IMR-90 (cell line): ENCODE data around the gene NTRK3. TPM values are rescaled to one million over a fixed set of nuclear protein-coding genes. Genes with fewer than 3 reads are reported as not detected.

Experiments
- ATAC-seq: fragments of 200-7000 bp; cut with Tn5 transposase; 2 replicates; pipeline ENCODE4 v1.9.1; 2020; ENCODE audit warnings: low read depth, mild to moderate bottlenecking, moderate library complexity
- BruUV-seq: library from RNA; stranded (reverse); fragments of 400-500 nt; replicated peaks from 2 replicates; lab custom pipeline; 2021; lab: Mats Ljungman, UMichigan
- CTCF ChIA-PET: fragments of 300-600 bp; formaldehyde crosslinking; extraction: SDS; loops from one replicate; lab custom pipeline; 2021; ENCODE audit warnings: antibody characterized with exemption; lab: Yijun Ruan, JAX
- POLR2A ChIA-PET: fragments of 300-600 bp; sonication (Branson Sonifier 250); formaldehyde crosslinking; loops from one replicate; lab custom pipeline; 2022; ENCODE audit warnings: antibody characterized with exemption; ENCODE audit not compliant: unreplicated experiment; lab: Charles Lee
- DNase-seq: peaks from one replicate; pipeline ENCODE4 v3.0.0; 2013
- H2AFZ ChIP-seq: replicated peaks from 2 replicates; pipeline ENCODE3; 2013; ENCODE audit warnings: low read length, mild to moderate bottlenecking; ENCODE audit not compliant: poor library complexity
- H2AK5ac ChIP-seq: 2 replicates; pipeline ENCODE4 v1.6.1; 2013; ENCODE audit warnings: low read depth, low read length, inconsistent platforms
- H2AK9ac ChIP-seq: replicated peaks from 2 replicates; pipeline ENCODE3; 2013; ENCODE audit warnings: mild to moderate bottlenecking, low read depth, low read length, moderate library complexity; ENCODE audit not compliant: poor library complexity
- H2BK120ac ChIP-seq: 2 replicates; pipeline ENCODE4 v1.6.1; 2013; ENCODE audit warnings: low read depth, low read length, inconsistent platforms
- H2BK15ac ChIP-seq: 3 replicates; pipeline ENCODE4 v1.6.1; 2013; ENCODE audit warnings: low read depth, low read length, inconsistent platforms
- H2BK20ac ChIP-seq: 2 replicates; pipeline ENCODE4 v1.6.1; 2013; ENCODE audit warnings: low read depth, mild to moderate bottlenecking, inconsistent platforms, low read length, moderate library complexity
- H2BK5ac ChIP-seq: 2 replicates; pipeline ENCODE4 v1.6.1; 2013; ENCODE audit warnings: mild to moderate bottlenecking, low read depth, low read length, inconsistent platforms; ENCODE audit not compliant: poor library complexity, severe bottlenecking
- H3K14ac ChIP-seq: replicated peaks from 2 replicates; pipeline ENCODE4 v1.6.1; 2013; ENCODE audit warnings: low read depth, low read length, inconsistent platforms
- H3K18ac ChIP-seq: 2 replicates; pipeline ENCODE4 v1.6.1; 2013; ENCODE audit warnings: low read depth, low read length, control low read depth
- H3K23ac ChIP-seq: 2 replicates; pipeline ENCODE4 v1.6.1; 2013; ENCODE audit warnings: low read depth, low read length, inconsistent platforms
- H3K27ac ChIP-seq: 2 replicates; pipeline ENCODE4 v1.5.1; 2013; ENCODE audit warnings: mild to moderate bottlenecking, control low read depth, low read length; ENCODE audit not compliant: insufficient read depth
- H3K27me3 ChIP-seq: 2 replicates; pipeline ENCODE4 v1.6.1; 2013; ENCODE audit warnings: low read length; ENCODE audit not compliant: control insufficient read depth, insufficient read depth
- H3K36me3 ChIP-seq: 2 replicates; pipeline ENCODE4 v1.6.1; 2013; ENCODE audit warnings: low read length, mixed read lengths; ENCODE audit not compliant: control insufficient read depth, insufficient read depth
- H3K4ac ChIP-seq: 2 replicates; pipeline ENCODE4 v1.6.1; 2013; ENCODE audit warnings: low read depth, low read length, inconsistent platforms
- H3K4me1 ChIP-seq: 2 replicates; pipeline ENCODE4 v1.6.1; 2013; ENCODE audit warnings: low read length, mixed read lengths; ENCODE audit not compliant: control insufficient read depth, insufficient read depth
- H3K4me2 ChIP-seq: 2 replicates; pipeline ENCODE4 v1.6.1; 2013; ENCODE audit warnings: low read depth, mild to moderate bottlenecking, control low read depth, low read length, moderate library complexity
- H3K4me3 ChIP-seq: 2 replicates; pipeline ENCODE4 v1.5.1; 2013; ENCODE audit warnings: low read depth, mild to moderate bottlenecking, control low read depth, low read length, moderate library complexity; ENCODE audit not compliant: insufficient read depth
- H3K56ac ChIP-seq: 2 replicates; pipeline ENCODE4 v1.6.1; 2013; ENCODE audit warnings: low read length, inconsistent platforms; ENCODE audit not compliant: insufficient read depth; ENCODE audit errors: extremely low read depth
- H3K79me1 ChIP-seq, 2 experiments: 2 replicates each; pipeline ENCODE4 v1.6.1; 2013; ENCODE audit warnings: low read length in 2 of 2, inconsistent platforms in 1 of 2, low read depth in 1 of 2
- H3K9ac ChIP-seq: 2 replicates; pipeline ENCODE4 v1.6.1; 2013; ENCODE audit warnings: low read depth, low read length, control low read depth
- H3K9me1 ChIP-seq: 2 replicates; pipeline ENCODE4 v1.6.1; 2013; ENCODE audit warnings: low read length, inconsistent platforms; ENCODE audit not compliant: insufficient read depth
- H3K9me3 ChIP-seq: 2 replicates; pipeline ENCODE4 v1.6.1; 2013; ENCODE audit warnings: low read length; ENCODE audit not compliant: control insufficient read depth, insufficient read depth
- H4K20me1 ChIP-seq: 2 replicates; pipeline ENCODE4 v1.6.1; 2013; ENCODE audit warnings: low read length, inconsistent platforms; ENCODE audit not compliant: insufficient read depth
- H4K5ac ChIP-seq: 2 replicates; pipeline ENCODE4 v1.6.1; 2013; ENCODE audit warnings: mild to moderate bottlenecking, low read depth, low read length, control low read depth
- H4K8ac ChIP-seq, 2 experiments: 2 replicates each; pipeline ENCODE4 v1.6.1; 2013; ENCODE audit warnings: low read depth in 2 of 2, low read length in 2 of 2, control low read depth in 1 of 2, inconsistent platforms in 1 of 2
- H4K91ac ChIP-seq: 2 replicates; pipeline ENCODE4 v1.6.1; 2013; ENCODE audit warnings: low read depth, low read length, inconsistent platforms; ENCODE audit not compliant: insufficient read depth
- CTCF ChIP-seq: conservative IDR thresholded peaks from 2 replicates; pipeline ENCODE4 v1.5.1; 2012; ENCODE audit warnings: mild to moderate bottlenecking, low read depth, low read length, improper control_type of control experiment
- WGBS, 2 experiments: methylation state at CpG; one replicate each; pipeline versions ENCODE4 v1.1.5 to v1.1.7; 2013; ENCODE audit warnings: missing lambda C conversion rate in 2 of 2; ENCODE audit not compliant: insufficient read length in 1 of 2; ENCODE audit errors: extremely low coverage in 2 of 2; 5-methylcytosine and 5-hydroxymethylcytosine counted together
- dilution Hi-C: fragments of 300-500 bp; cut with HindIII; formaldehyde crosslinking; loops from one replicate; pipeline ENCODE4 v1.14.3; 2018; ENCODE audit warnings: low sequenced_read_pairs; ENCODE audit not compliant: unreplicated experiment
- in situ Hi-C: fragments of 300-500 bp; cut with MboI; formaldehyde crosslinking; loops from 3 replicates; pipeline ENCODE4 v1.14.3; 2019; ENCODE audit warnings: low sequenced_read_pairs, inconsistent platforms, mixed read lengths
- intact Hi-C: fragments of 100-400 bp; cut with micrococcal nuclease; formaldehyde crosslinking; loops from 2 replicates; pipeline ENCODE4 v1.10.0; 2022
- polyA plus RNA-seq, 3 experiments: library from polyadenylated mRNA; depleted of rRNA; stranded (reverse); fragments of >200 nt; gene quantifications; 2 replicates each; pipeline ENCODE4 v1.2.3, GENCODE V29; 2012; ENCODE audit warnings: low replicate concordance in 1 of 3
- total RNA-seq: library from RNA; depleted of rRNA; stranded (reverse); fragments of >200 nt; gene quantifications from 2 replicates; pipeline ENCODE4 v1.2.3, GENCODE V29; 2012

The NTRK3 gene
- total and polyA plus RNA-seq, 2 of the 4 experiments (the other 2 are of a cell fraction), result under 0.01 to 0.15 TPM

- Histone ChIP-seq H4K91ac (no peak overlapping the region), H3K9me1 (no peaks in the 10 kb centered on the region), H2AK5ac (no peak overlapping the region), H3K9me3 (peaks cover 30% of the 10 kb centered on the region), H3K56ac (no peak overlapping the region), H2BK5ac (no peak overlapping the region), H4K20me1 (no peaks in the 10 kb centered on the region), H4K8ac (no peak overlapping the region), H3K4ac (no peak overlapping the region), H2AK9ac (no peak overlapping the region), H3K4me2 (no peak overlapping the region), H2BK15ac (no peak overlapping the region), H3K27ac (no peak overlapping the region), H3K79me1 (no peaks in the 10 kb centered on the region), H3K27me3 (no peaks in the 10 kb centered on the region), H3K4me3 (no peak overlapping the region), H3K18ac (no peak overlapping the region), H3K9ac (no peak overlapping the region), H4K5ac (no peak overlapping the region), H2AFZ (no peak overlapping the region), H2BK20ac (no peak overlapping the region), H3K36me3 (no peaks in the 10 kb centered on the region), H2BK120ac (no peak overlapping the region), H3K23ac (no peak overlapping the region), H3K4me1 (no peaks in the 10 kb centered on the region), H3K14ac (no peak overlapping the region)
- dilution Hi-C loops (no loop called here), in situ Hi-C loops (no loop called here), intact Hi-C loops (no loop called here)
- WGBS, 2 experiments, result 19% methylated on average over 3 of the region's 3 CpGs; no CpG with 5 or more reads in 1 of the 2 experiments
- BruUV-seq, result no TSS peak
- ChIA-PET POLR2A (no interaction called here), CTCF (no interaction called here)
- DNase-seq, result no peak
- no peak for ATAC-seq
- no peak for TF ChIP-seq CTCF
Observed at GRCh38 chr15:88152672-88153071, 103.9 kb downstream of the NTRK3 start.
